ENCODE results near the gene CADM2. TPM values are rescaled to one million over a fixed set of nuclear protein-coding genes. Genes with fewer than 3 reads are reported as not detected.

Gene CADM2
- total RNA-seq, 1 experiment from 2014 or later: not detected

GRCh38 chr3:84984429-84984828, 25.6 kb downstream of the CADM2 start:
- H3K9ac ChIP-seq (ENCODE audit: low read length): no peak overlapping the region
- no peak overlapping the region for H3K4me2 ChIP-seq (ENCODE audit: low read length)
- POLR2A ChIA-PET: no interaction called here
- ATAC-seq (no peak), DNase-seq (ENCODE audit: low read depth, low spot score) (no peak)
- H4K20me1 ChIP-seq (ENCODE audit: insufficient read depth): no peaks in the 10 kb centered on the region
- H3K27me3 ChIP-seq (ENCODE audit: insufficient read depth, low read length): no peaks in the 10 kb centered on the region
- H2AFZ ChIP-seq (ENCODE audit: low read depth, low read length, poor library complexity, severe bottlenecking): no peak overlapping the region
- H3K27ac ChIP-seq (ENCODE audit: low read depth, low read length): no peak overlapping the region
- H3K9me3 ChIP-seq (ENCODE audit: control insufficient read depth in 1 of 2, insufficient read depth in 1 of 2, low read depth in 1 of 2, low read length in 2 of 2): peaks cover 3 to 4% of the 10 kb centered on the region in 2 experiments; a peak in 2 of 4 replicates
- H3K36me3 ChIP-seq (ENCODE audit: control insufficient read depth in 1 of 2, insufficient read depth in 2 of 2, low read length in 2 of 2): no peaks in the 10 kb centered on the region
- BruUV-seq (replicated peaks): no TSS peak
- no peaks in the 10 kb centered on the region for H3K9me2 ChIP-seq (ENCODE audit: insufficient read depth)
- CTCF ChIA-PET: no interaction called here
- RAD21 ChIA-PET (ENCODE audit: low non-redundant PET in 1 of 2, low total read pairs in 2 of 2, uncharacterized antibody in 2 of 2, unreplicated experiment in 2 of 2): no interaction called here
- H3K79me2 ChIP-seq (ENCODE audit: insufficient read depth, low read length): no peaks in the 10 kb centered on the region
- intact Hi-C loops (cut with micrococcal nuclease): no loop called here
- no peak for TF ChIP-seq ATF3 (IDR thresholded peaks at IDR 0.05)
- no peak for TF ChIP-seq TCF7L2 (IDR thresholded peaks at IDR 0.05; ENCODE audit: borderline replicate concordance, extremely low read depth, insufficient read depth, insufficient read length)
- TF ChIP-seq ZFX (IDR thresholded peaks at IDR 0.05): no peak
- no peak for TF ChIP-seq SIN3A (IDR thresholded peaks at IDR 0.05; ENCODE audit: low read depth)
- TF ChIP-seq SP1 (IDR thresholded peaks at IDR 0.05; ENCODE audit: low read depth): no peak
- TF ChIP-seq POLR2AphosphoS5 (IDR thresholded peaks at IDR 0.05; ENCODE audit: low read depth, low read length): no peak
- no peak for TF ChIP-seq CEBPB (IDR thresholded peaks at IDR 0.05; ENCODE audit: low read depth)
- no peak for TF ChIP-seq ELF1 (IDR thresholded peaks at IDR 0.05; ENCODE audit: borderline replicate concordance, low read depth)
- no peak for TF ChIP-seq EZH2 (IDR thresholded peaks at IDR 0.05)
- no peak for TF ChIP-seq JUND (IDR thresholded peaks at IDR 0.05)
- no peak for TF ChIP-seq YY1 (IDR thresholded peaks at IDR 0.05; ENCODE audit: extremely low read depth, insufficient replicate concordance, low read depth, low read length)
- no peaks in the 10 kb centered on the region for H3K4me1 ChIP-seq (ENCODE audit: control insufficient read depth in 1 of 2, insufficient read depth in 2 of 2, low read length in 2 of 2)
- H3K4me3 ChIP-seq (replicated peaks in 1 of 2; ENCODE audit: low read depth in 1 of 2, low read length in 2 of 2): no peak overlapping the region

- no peaks in the 10 kb centered on the region for H3K36me3 ChIP-seq (ENCODE audit: control insufficient read depth in 1 of 2, insufficient read depth in 2 of 2, low read length in 2 of 2)
- no peak overlapping the region for H3K9ac ChIP-seq (ENCODE audit: low read length)
- H4K20me1 ChIP-seq (ENCODE audit: insufficient read depth): no peaks in the 10 kb centered on the region
- ChIA-PET POLR2A (no interaction called here), RAD21 (ENCODE audit: low non-redundant PET in 1 of 2, low total read pairs in 2 of 2, uncharacterized antibody in 2 of 2, unreplicated experiment in 2 of 2) (no interaction called here), CTCF (no interaction called here)
- ATAC-seq (no peak), DNase-seq (ENCODE audit: low read depth, low spot score) (no peak)
- no peaks in the 10 kb centered on the region for H3K27me3 ChIP-seq (ENCODE audit: insufficient read depth, low read length)
- no peaks in the 10 kb centered on the region for H3K79me2 ChIP-seq (ENCODE audit: insufficient read depth, low read length)
- no peaks in the 10 kb centered on the region for H3K4me1 ChIP-seq (ENCODE audit: control insufficient read depth in 1 of 2, insufficient read depth in 2 of 2, low read length in 2 of 2)
- no TSS peak for BruUV-seq (replicated peaks)
- no peak overlapping the region for H3K4me2 ChIP-seq (ENCODE audit: low read length)
- H2AFZ ChIP-seq (ENCODE audit: low read depth, low read length, poor library complexity, severe bottlenecking): no peak overlapping the region
- no peak overlapping the region for H3K27ac ChIP-seq (ENCODE audit: low read depth, low read length)
- intact Hi-C loops (cut with micrococcal nuclease): no loop called here
- TF ChIP-seq SIN3A (IDR thresholded peaks at IDR 0.05; ENCODE audit: low read depth): no peak
- H3K4me3 ChIP-seq (replicated peaks in 1 of 2; ENCODE audit: low read depth in 1 of 2, low read length in 2 of 2): no peak overlapping the region
- peaks cover 3 to 10% of the 10 kb centered on the region in 2 experiments; a peak in 2 of 4 replicates for H3K9me3 ChIP-seq (ENCODE audit: control insufficient read depth in 1 of 2, insufficient read depth in 1 of 2, low read depth in 1 of 2, low read length in 2 of 2)
- no peaks in the 10 kb centered on the region for H3K9me2 ChIP-seq (ENCODE audit: insufficient read depth)
Measured at GRCh38 chr3:84985795-84986194, 27.0 kb downstream of the CADM2 start.
